ENCODE measurements around the gene HYLS1. TPM values are rescaled to one million over a fixed set of nuclear protein-coding genes. Genes with fewer than 3 reads are reported as not detected.
A peak's percentile ranks its signal among the peaks of the same experiment; 100 is the strongest.

Gene HYLS1
- total RNA-seq, 2 experiments from 2014 or later: 8.9 to 11.2 TPM

DNA sequence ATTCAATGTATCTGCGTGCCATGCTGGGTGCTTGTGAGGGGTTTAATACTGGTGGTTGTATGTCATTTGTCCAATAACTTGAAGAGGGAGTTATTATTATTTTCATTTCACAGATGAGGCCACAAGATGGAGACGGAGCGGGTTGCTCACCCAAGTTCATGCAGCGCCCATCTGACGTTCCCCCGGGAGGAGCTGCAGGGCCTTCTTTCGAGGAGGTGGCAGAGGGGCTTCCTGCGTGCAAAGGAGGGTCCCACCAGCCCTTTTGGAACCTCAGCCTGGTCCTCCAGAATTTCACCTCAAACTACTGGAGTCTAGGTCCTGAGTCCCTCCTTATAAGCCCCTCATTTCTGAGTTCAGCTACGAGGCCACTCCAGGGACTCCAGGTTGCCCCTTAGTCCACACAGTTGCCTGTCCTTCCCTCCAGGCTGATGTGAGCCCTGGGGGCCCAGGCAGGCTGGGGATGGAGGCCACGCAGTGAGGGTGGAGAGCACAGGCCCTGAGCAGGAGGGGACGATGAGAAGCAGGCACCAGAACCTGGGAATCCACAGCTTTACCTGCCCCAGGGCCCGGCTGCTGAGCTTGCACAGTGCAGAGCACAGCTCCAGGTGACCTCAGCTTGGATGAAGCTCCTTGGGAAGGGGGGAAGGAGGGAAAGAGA is 55.4 kb downstream of the HYLS1 start:
- Mint-ChIP-seq H3K9me3 (ENCODE audit: low read depth) (no peaks in the 10 kb centered on the region), H3K27me3 (peaks cover 3% of the 10 kb centered on the region), H3K4me1 (peaks cover 11% of the 10 kb centered on the region), H3K4me3 (no peak overlapping the region), H3K27ac (no peak overlapping the region), H3K36me3 (no peaks in the 10 kb centered on the region)
- ATAC-seq: no peak
- no peak for DNase-seq
- CTCF ChIA-PET: interaction anchor here (0.7 to 6.1 kb wide), 8 partner anchors 12 to 262 kb away, joined by 3 to 26 read pairs (median 3); partner anchors contain the start of gene PUS3

GRCh38 chr11:125943661-125944349 is 56.3 kb downstream of the HYLS1 start:
- CTCF ChIA-PET: interaction anchor here (1.0 to 6.1 kb wide), 3 partner anchors 12 to 254 kb away, joined by 3 to 26 read pairs (median 6); no protein-coding TSS in a partner anchor
- no peaks in the 10 kb centered on the region for H3K9me3 Mint-ChIP-seq (ENCODE audit: low read depth)
- H3K27me3 Mint-ChIP-seq: peaks cover 3% of the 10 kb centered on the region
- no peaks in the 10 kb centered on the region for H3K36me3 Mint-ChIP-seq
- H3K4me3 Mint-ChIP-seq: no peak overlapping the region
- no peak overlapping the region for H3K27ac Mint-ChIP-seq
- ATAC-seq: no peak
- H3K4me1 Mint-ChIP-seq: peaks cover 4% of the 10 kb centered on the region
- no peak for DNase-seq

DNA sequence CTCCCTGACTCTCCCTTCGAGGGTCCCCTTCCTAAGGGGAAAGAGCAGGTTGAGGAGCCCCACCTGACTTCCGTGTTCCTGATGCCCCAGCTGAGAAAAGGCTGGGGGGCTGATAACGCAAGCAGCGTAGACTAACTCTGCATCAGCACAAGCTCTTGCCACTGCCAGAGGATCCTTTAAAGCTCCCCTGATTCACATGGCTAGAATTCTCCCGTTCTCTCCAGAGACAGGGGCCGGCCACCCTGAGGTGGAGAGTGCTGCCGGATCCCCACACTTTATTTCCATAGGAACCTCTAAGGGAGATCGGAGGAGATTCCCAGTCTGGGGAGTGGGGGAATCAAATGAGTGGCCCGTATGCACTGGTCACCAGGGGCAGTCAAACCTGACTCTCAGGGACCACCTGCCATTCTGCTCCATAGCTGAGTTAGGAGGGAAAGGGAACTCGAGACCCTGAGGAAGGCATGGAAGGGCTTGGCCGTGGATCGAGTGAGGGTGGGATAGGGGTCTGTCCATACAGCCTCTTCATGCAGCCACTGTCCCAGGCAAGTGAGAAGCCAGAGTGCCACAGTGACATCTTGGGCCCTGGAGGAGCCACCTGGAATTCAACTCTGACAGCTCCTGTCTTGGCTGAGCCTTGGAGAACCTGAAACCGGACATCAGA is 57.0 kb downstream of the HYLS1 start:
- Mint-ChIP-seq H3K4me1 (peaks cover 2% of the 10 kb centered on the region), H3K36me3 (no peaks in the 10 kb centered on the region), H3K27ac (no peak overlapping the region), H3K27me3 (peaks cover 3% of the 10 kb centered on the region), H3K9me3 (ENCODE audit: low read depth) (no peaks in the 10 kb centered on the region), H3K4me3 (no peak overlapping the region)
- DNase-seq: peak; percentile 32
- no peak for ATAC-seq
- CTCF ChIA-PET: interaction anchor here (6.1 kb wide), 1 partner anchor 249 kb away, joined by 26 read pairs; no protein-coding TSS in a partner anchor

- H3K27ac Mint-ChIP-seq: no peak overlapping the region
- no peak overlapping the region for H3K4me3 Mint-ChIP-seq
- no peak for ATAC-seq
- no peaks in the 10 kb centered on the region for H3K36me3 Mint-ChIP-seq
- H3K4me1 Mint-ChIP-seq: peaks cover 2% of the 10 kb centered on the region
- CTCF ChIA-PET: interaction anchor here (1.0 kb wide), 1 partner anchor 12 kb away, joined by 3 read pairs; no protein-coding TSS in a partner anchor
- H3K27me3 Mint-ChIP-seq: peaks cover 3% of the 10 kb centered on the region
- H3K9me3 Mint-ChIP-seq (ENCODE audit: low read depth): no peaks in the 10 kb centered on the region
- DNase-seq: peak; percentile 14
Observed at GRCh38 chr11:125945011-125945796, 57.7 kb downstream of the HYLS1 start.

DNA sequence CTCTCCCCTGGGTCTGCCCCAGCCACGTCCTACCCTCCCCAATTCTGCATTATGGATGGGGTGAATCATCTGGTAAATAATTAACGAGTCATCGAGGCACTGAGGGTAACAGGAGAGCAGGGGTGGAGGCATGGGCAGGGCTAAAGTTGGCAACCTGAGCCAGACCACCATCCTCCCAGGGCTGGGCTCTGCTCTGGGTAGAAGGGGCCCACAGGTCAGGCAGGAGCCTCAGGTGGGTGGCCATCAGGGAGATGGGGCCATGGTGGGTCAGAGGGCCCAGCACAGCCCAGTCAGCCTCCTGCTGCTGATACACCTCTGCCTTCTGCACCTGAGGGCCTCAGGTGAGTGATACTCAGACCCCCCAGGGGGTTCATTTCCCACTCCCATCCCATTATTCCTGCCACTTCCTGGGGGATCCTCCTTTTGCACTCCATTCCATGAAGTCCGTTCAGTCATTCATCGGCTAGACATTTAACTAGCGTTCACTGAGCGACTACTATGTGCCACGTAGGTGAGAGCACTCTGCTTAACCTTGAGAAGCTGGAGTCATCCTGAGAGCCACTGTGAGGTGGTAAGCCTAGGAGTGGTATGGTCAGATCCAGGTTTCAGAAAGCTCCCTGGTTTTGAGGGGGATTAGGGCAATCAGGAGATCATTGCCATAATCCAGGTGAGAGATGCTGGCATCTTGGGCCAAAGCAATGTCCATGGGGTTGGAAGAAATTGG is 58.5 kb downstream of the HYLS1 start, which contains the start of gene VSIG10L2:
TSS of gene VSIG10L2 (plus strand) at position 248 of the 724 bp plus-strand sequence. CDS start at position 260, 12 bp downstream.
- H3K27ac Mint-ChIP-seq: no peak within 1 kb of the TSS
- H3K36me3 Mint-ChIP-seq: no peaks in the 10 kb centered on the region

DNA sequence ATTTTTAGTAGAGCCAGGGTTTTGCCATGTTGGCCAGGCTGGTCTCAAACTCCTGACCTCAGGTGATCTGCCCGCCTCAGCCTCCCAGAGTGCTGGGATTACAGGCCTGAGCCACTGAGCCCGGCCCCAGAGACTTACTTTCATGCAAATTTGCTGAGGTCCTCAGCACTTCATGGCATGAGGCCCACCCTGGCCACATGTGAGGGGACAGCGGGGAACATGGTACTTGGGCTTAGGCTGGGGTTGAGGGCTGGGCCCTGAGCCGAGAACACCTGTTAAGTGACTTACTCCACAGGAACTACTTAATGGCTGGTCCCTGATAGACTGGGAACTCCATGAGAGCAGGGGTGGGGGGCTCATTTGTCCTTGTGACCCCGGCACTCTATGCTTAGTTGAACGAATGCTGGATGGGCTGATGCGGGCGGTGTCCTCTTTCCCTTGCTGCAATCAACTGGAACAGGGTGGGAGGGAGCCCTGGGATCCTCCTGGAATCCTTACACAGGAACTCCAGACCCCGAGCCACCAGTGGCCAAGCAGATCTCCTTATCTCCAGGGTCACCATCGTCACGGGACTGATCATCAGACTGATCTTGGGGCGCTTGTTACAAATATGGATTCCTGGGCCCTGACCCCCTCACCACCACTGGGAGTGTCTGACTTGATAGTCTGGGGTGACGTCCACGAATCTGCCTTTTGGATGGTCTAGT is 59.4 kb downstream of the HYLS1 start:
- CTCF ChIA-PET: no interaction called here
- H3K27ac Mint-ChIP-seq: no peak overlapping the region

More for the DNA sequence above, 58.5 kb downstream of the HYLS1 start, which contains the start of gene VSIG10L2:
- peaks cover 3% of the 10 kb centered on the region for H3K27me3 Mint-ChIP-seq
- ATAC-seq (no peak), DNase-seq (peak; percentile 29)
- H3K9me3 Mint-ChIP-seq (ENCODE audit: low read depth): no peaks in the 10 kb centered on the region
- H3K4me3 Mint-ChIP-seq: no peak within 1 kb of the TSS
- H3K4me1 Mint-ChIP-seq: peaks cover 2% of the 10 kb centered on the region
- CTCF ChIA-PET: interaction anchor here (1.0 kb wide), 1 partner anchor 13 kb away, joined by 3 read pairs; no protein-coding TSS in a partner anchor

GRCh38 chr11:125947419-125948277 is 60.2 kb downstream of the HYLS1 start:
- CTCF ChIA-PET: no interaction called here
- H3K27me3 Mint-ChIP-seq: no peaks in the 10 kb centered on the region
- DNase-seq (peak; percentile 35), ATAC-seq (no peak)
- no peak overlapping the region for H3K27ac Mint-ChIP-seq
- no peaks in the 10 kb centered on the region for H3K36me3 Mint-ChIP-seq
- no peaks in the 10 kb centered on the region for H3K9me3 Mint-ChIP-seq (ENCODE audit: low read depth)
- H3K4me3 Mint-ChIP-seq: no peak overlapping the region
- no peaks in the 10 kb centered on the region for H3K4me1 Mint-ChIP-seq

More for the DNA sequence above, 59.4 kb downstream of the HYLS1 start:
- H3K27me3 Mint-ChIP-seq: peaks cover 3% of the 10 kb centered on the region
- no peak overlapping the region for H3K4me3 Mint-ChIP-seq
- DNase-seq (peak; percentile 31), ATAC-seq (no peak)
- H3K36me3 Mint-ChIP-seq: no peaks in the 10 kb centered on the region
- H3K4me1 Mint-ChIP-seq: peaks cover 2% of the 10 kb centered on the region
- H3K9me3 Mint-ChIP-seq (ENCODE audit: low read depth): no peaks in the 10 kb centered on the region

- CTCF ChIA-PET: no interaction called here
- Mint-ChIP-seq H3K9me3 (ENCODE audit: low read depth) (no peaks in the 10 kb centered on the region), H3K27me3 (no peaks in the 10 kb centered on the region), H3K36me3 (no peaks in the 10 kb centered on the region), H3K4me3 (no peak overlapping the region), H3K4me1 (no peaks in the 10 kb centered on the region), H3K27ac (no peak overlapping the region)
- DNase-seq (peak; percentile 33), ATAC-seq (no peak)
Observed at GRCh38 chr11:125948278-125949051, 61.0 kb downstream of the HYLS1 start.

- Mint-ChIP-seq H3K4me1 (no peaks in the 10 kb centered on the region), H3K27me3 (no peaks in the 10 kb centered on the region), H3K27ac (no peak overlapping the region), H3K9me3 (ENCODE audit: low read depth) (no peaks in the 10 kb centered on the region), H3K36me3 (no peaks in the 10 kb centered on the region), H3K4me3 (no peak overlapping the region)
- no peak for ATAC-seq
- DNase-seq: peak; percentile 11
- CTCF ChIA-PET: no interaction called here
Observed at GRCh38 chr11:125949271-125950177, 62.1 kb downstream of the HYLS1 start.

GRCh38 chr11:125950178-125950490 is 62.7 kb downstream of the HYLS1 start:
- no peaks in the 10 kb centered on the region for H3K9me3 Mint-ChIP-seq (ENCODE audit: low read depth)
- no peaks in the 10 kb centered on the region for H3K36me3 Mint-ChIP-seq
- no peak overlapping the region for H3K4me3 Mint-ChIP-seq
- no peaks in the 10 kb centered on the region for H3K27me3 Mint-ChIP-seq
- no peaks in the 10 kb centered on the region for H3K4me1 Mint-ChIP-seq
- DNase-seq (peak; percentile 28), ATAC-seq (no peak)
- CTCF ChIA-PET: no interaction called here
- H3K27ac Mint-ChIP-seq: no peak overlapping the region

Measured in activated CD8-positive, alpha-beta memory T cell treated with anti-CD3 and anti-CD28 coated beads, Interleukin-2, amount 10 ng/mL, durations not matched to agents 7 days and 5 days (primary cell).